Measurements from ENCODE around the gene CLMP.
A peak's percentile ranks its signal among the peaks of the same experiment; 100 is the strongest.

CLMP gene

DNA sequence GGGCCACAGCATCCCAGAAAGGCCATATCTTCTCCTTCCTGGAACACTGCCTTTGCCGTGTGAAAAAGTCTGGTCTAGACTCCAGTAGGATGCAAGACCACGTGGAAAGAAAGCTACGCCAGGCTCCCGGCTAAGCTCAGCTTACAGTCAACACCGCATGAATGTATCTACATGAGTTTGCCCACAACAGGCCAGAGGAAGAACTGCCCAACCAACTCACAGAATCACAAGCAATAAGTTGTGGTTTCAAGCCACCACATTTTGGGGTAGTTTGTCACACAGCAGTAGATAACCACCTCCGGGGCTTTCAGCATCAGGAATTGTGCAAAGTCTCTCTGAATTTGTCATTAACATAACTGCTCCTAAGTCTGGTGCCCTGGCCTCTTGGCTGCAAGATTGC, 160.5 kb downstream of the CLMP start:
- Histone ChIP-seq H3K79me1 (replicated peaks; ENCODE audit: low read length, poor library complexity, severe bottlenecking) (no peaks in the 10 kb centered on the region), H3K23ac (ENCODE audit: low read length in 2 of 2) (no peak overlapping the region), H2BK120ac (ENCODE audit: low read depth, low read length) (no peak overlapping the region), H3K27ac (ENCODE audit: low read length, poor library complexity, severe bottlenecking) (no peak overlapping the region), H3K4me1 (ENCODE audit: control insufficient read depth, insufficient read depth, low read depth, low read length) (no peaks in the 10 kb centered on the region), H2AK5ac (ENCODE audit: low read length, severe bottlenecking) (no peak overlapping the region), H3K4me2 (ENCODE audit: low read length, poor library complexity, severe bottlenecking) (no peak overlapping the region), H3K14ac (ENCODE audit: low read length in 2 of 2) (no peak overlapping the region), H2BK12ac (ENCODE audit: low read length in 2 of 2) (no peak overlapping the region), H3K27me3 (ENCODE audit: control insufficient read depth in 1 of 2, insufficient read depth in 1 of 2, low read length in 2 of 2) (peaks cover 0 to 4% of the 10 kb centered on the region in 2 experiments), H3K9ac (ENCODE audit: low read length) (no peak overlapping the region), H4K91ac (ENCODE audit: low read length) (no peak overlapping the region), H3K9me3 (ENCODE audit: control insufficient read depth, low read length) (no peaks in the 10 kb centered on the region), H2BK5ac (ENCODE audit: low read depth, low read length, poor library complexity, severe bottlenecking) (no peak overlapping the region), H3K36me3 (ENCODE audit: control insufficient read depth in 1 of 2, insufficient read depth in 2 of 2, low read depth in 1 of 2, low read length in 2 of 2) (no peaks in the 10 kb centered on the region), H2AFZ (ENCODE audit: low read depth, low read length) (no peak overlapping the region), H3K18ac (ENCODE audit: low read depth in 1 of 2, low read length in 2 of 2) (no peak overlapping the region), H3K4ac (ENCODE audit: low read depth in 1 of 2, low read length in 2 of 2) (no peak overlapping the region), H2BK15ac (ENCODE audit: low read depth, poor library complexity, severe bottlenecking) (no peak overlapping the region), H3K4me3 (ENCODE audit: insufficient read depth in 1 of 2, low read depth in 1 of 2, low read length in 2 of 2) (no peak overlapping the region), H4K8ac (ENCODE audit: low read length) (no peak overlapping the region)
- WGBS: 85% methylated on average over 6 of the region's 6 CpGs
- no peak for DNase-seq

DNA sequence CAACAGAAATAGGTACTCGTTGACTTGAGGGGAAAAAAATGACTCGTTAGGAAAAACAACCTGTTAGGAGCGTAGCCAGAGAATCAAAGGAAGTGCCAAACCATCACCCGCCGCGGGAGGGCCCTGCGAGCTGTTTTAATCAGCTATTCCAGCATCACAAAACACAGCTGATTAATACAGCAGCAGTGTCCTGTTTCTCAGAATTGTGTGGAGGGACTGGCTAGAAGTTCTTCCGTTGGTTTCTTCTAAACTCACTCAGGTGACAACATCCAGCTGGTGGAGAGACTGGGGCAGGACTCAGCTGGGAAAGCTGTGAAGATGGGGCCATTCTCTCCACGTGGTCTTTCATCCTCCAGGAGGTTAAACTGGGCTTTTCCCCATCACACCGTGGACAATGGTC, 161.2 kb downstream of the CLMP start:
- DNase-seq: no peak
- 56% methylated on average over 4 of the region's 10 CpGs for WGBS
- no peak overlapping the region for H3K27ac ChIP-seq (ENCODE audit: low read length, poor library complexity, severe bottlenecking)
- no peak overlapping the region for H2BK120ac ChIP-seq (ENCODE audit: low read depth, low read length)
- H3K9ac ChIP-seq (ENCODE audit: low read length): no peak overlapping the region
- no peak overlapping the region for H3K4ac ChIP-seq (ENCODE audit: low read depth in 1 of 2, low read length in 2 of 2)
- H3K27me3 ChIP-seq (ENCODE audit: control insufficient read depth in 1 of 2, insufficient read depth in 1 of 2, low read length in 2 of 2): peaks cover 0 to 4% of the 10 kb centered on the region in 2 experiments
- no peak overlapping the region for H3K14ac ChIP-seq (ENCODE audit: low read length in 2 of 2)
- H3K4me3 ChIP-seq (ENCODE audit: insufficient read depth in 1 of 2, low read depth in 1 of 2, low read length in 2 of 2): no peak overlapping the region
- no peak overlapping the region for H3K18ac ChIP-seq (ENCODE audit: low read depth in 1 of 2, low read length in 2 of 2)
- no peaks in the 10 kb centered on the region for H3K36me3 ChIP-seq (ENCODE audit: control insufficient read depth in 1 of 2, insufficient read depth in 2 of 2, low read depth in 1 of 2, low read length in 2 of 2)
- no peak overlapping the region for H2BK12ac ChIP-seq (ENCODE audit: low read length in 2 of 2)
- H3K4me1 ChIP-seq (ENCODE audit: control insufficient read depth, insufficient read depth, low read depth, low read length): no peaks in the 10 kb centered on the region
- H4K8ac ChIP-seq (ENCODE audit: low read length): no peak overlapping the region
- no peak overlapping the region for H4K91ac ChIP-seq (ENCODE audit: low read length)
- H3K79me1 ChIP-seq (replicated peaks; ENCODE audit: low read length, poor library complexity, severe bottlenecking): no peaks in the 10 kb centered on the region
- H3K23ac ChIP-seq (ENCODE audit: low read length in 2 of 2): no peak overlapping the region
- no peak overlapping the region for H2BK15ac ChIP-seq (ENCODE audit: low read depth, poor library complexity, severe bottlenecking)
- H2AFZ ChIP-seq (ENCODE audit: low read depth, low read length): no peak overlapping the region
- no peaks in the 10 kb centered on the region for H3K9me3 ChIP-seq (ENCODE audit: control insufficient read depth, low read length)
- H3K4me2 ChIP-seq (ENCODE audit: low read length, poor library complexity, severe bottlenecking): no peak overlapping the region
- H2AK5ac ChIP-seq (ENCODE audit: low read length, severe bottlenecking): no peak overlapping the region
- no peak overlapping the region for H2BK5ac ChIP-seq (ENCODE audit: low read depth, low read length, poor library complexity, severe bottlenecking)

DNA sequence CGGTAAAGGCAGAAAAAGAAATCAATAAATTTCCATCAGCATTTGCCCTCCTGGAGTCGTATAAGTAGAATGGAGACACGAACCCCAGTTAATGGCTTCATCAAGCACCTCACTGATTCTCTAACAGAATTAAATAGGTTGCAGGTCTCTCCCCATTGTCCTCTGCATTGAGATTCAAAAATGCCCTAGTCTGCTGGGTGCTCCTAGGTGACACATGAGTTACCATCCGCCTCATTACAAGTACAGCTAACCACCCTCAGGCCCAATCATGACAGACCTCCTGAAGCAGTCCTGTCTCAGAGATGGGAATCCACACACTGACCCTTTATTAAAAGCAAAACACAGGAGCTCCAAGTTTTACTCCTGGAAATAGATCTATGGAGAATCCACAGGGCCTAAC, 164.5 kb downstream of the CLMP start:
- H3K23ac ChIP-seq (ENCODE audit: low read length in 2 of 2): no peak overlapping the region
- no peaks in the 10 kb centered on the region for H3K4me1 ChIP-seq (ENCODE audit: control insufficient read depth, insufficient read depth, low read depth, low read length)
- no peak for DNase-seq

DNA sequence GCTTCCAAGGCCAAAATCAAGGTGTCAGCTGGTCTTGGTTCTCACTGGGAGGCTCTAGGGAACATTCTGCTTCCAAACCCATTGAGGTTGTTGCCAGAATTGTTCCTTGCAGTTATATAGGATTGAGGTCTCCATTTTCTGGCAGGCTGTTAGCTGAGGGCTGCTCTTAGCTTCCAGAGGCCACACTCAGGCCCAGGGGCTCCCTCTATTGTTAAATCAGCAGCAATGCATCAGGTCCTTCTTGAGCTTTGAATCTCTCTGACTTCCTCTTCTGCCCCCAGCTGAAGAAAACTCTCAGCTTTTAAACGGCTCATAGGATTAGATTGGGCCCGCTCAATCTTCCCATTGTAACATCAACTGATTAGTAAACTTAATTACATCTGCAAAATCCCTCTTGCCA, 174.1 kb downstream of the CLMP start:
- Histone ChIP-seq H2AK5ac (ENCODE audit: low read length, severe bottlenecking) (no peak overlapping the region), H2BK12ac (ENCODE audit: low read length in 2 of 2) (no peak overlapping the region), H4K91ac (ENCODE audit: low read length) (no peak overlapping the region), H3K27ac (ENCODE audit: low read length, poor library complexity, severe bottlenecking) (no peak overlapping the region), H3K4me2 (ENCODE audit: low read length, poor library complexity, severe bottlenecking) (no peak overlapping the region), H3K9ac (ENCODE audit: low read length) (no peak overlapping the region), H3K4ac (ENCODE audit: low read depth in 1 of 2, low read length in 2 of 2) (no peak overlapping the region), H3K4me3 (ENCODE audit: insufficient read depth in 1 of 2, low read depth in 1 of 2, low read length in 2 of 2) (no peak overlapping the region), H2BK5ac (ENCODE audit: low read depth, low read length, poor library complexity, severe bottlenecking) (no peak overlapping the region), H3K9me3 (ENCODE audit: control insufficient read depth, low read length) (no peaks in the 10 kb centered on the region), H3K27me3 (ENCODE audit: control insufficient read depth in 1 of 2, insufficient read depth in 1 of 2, low read length in 2 of 2) (peaks cover 17 to 22% of the 10 kb centered on the region in 2 experiments), H3K18ac (ENCODE audit: low read depth in 1 of 2, low read length in 2 of 2) (no peak overlapping the region), H4K8ac (ENCODE audit: low read length) (no peak overlapping the region), H3K23ac (ENCODE audit: low read length in 2 of 2) (no peak overlapping the region), H3K79me1 (replicated peaks; ENCODE audit: low read length, poor library complexity, severe bottlenecking) (no peaks in the 10 kb centered on the region), H2AFZ (ENCODE audit: low read depth, low read length) (no peak overlapping the region), H3K36me3 (ENCODE audit: control insufficient read depth in 1 of 2, insufficient read depth in 2 of 2, low read depth in 1 of 2, low read length in 2 of 2) (no peaks in the 10 kb centered on the region), H2BK120ac (ENCODE audit: low read depth, low read length) (no peak overlapping the region), H3K4me1 (ENCODE audit: control insufficient read depth, insufficient read depth, low read depth, low read length) (no peaks in the 10 kb centered on the region), H2BK15ac (ENCODE audit: low read depth, poor library complexity, severe bottlenecking) (no peak overlapping the region), H3K14ac (ENCODE audit: low read length in 2 of 2) (no peak overlapping the region)
- DNase-seq: peak; percentile 58
- WGBS: 16% methylated on average over 2 of the region's 2 CpGs

More for the DNA sequence above, 164.5 kb downstream of the CLMP start:
- H2BK120ac ChIP-seq (ENCODE audit: low read depth, low read length): no peak overlapping the region
- H4K8ac ChIP-seq (ENCODE audit: low read length): no peak overlapping the region
- no peaks in the 10 kb centered on the region for H3K79me1 ChIP-seq (replicated peaks; ENCODE audit: low read length, poor library complexity, severe bottlenecking)
- no peak overlapping the region for H2AFZ ChIP-seq (ENCODE audit: low read depth, low read length)
- no peak overlapping the region for H3K14ac ChIP-seq (ENCODE audit: low read length in 2 of 2)
- H2BK5ac ChIP-seq (ENCODE audit: low read depth, low read length, poor library complexity, severe bottlenecking): no peak overlapping the region
- H3K27me3 ChIP-seq (ENCODE audit: control insufficient read depth in 1 of 2, insufficient read depth in 1 of 2, low read length in 2 of 2): peaks cover 0 to 9% of the 10 kb centered on the region in 2 experiments
- H2BK15ac ChIP-seq (ENCODE audit: low read depth, poor library complexity, severe bottlenecking): no peak overlapping the region
- H2AK5ac ChIP-seq (ENCODE audit: low read length, severe bottlenecking): no peak overlapping the region
- H3K36me3 ChIP-seq (ENCODE audit: control insufficient read depth in 1 of 2, insufficient read depth in 2 of 2, low read depth in 1 of 2, low read length in 2 of 2): no peaks in the 10 kb centered on the region
- H3K9ac ChIP-seq (ENCODE audit: low read length): no peak overlapping the region
- H3K4me2 ChIP-seq (ENCODE audit: low read length, poor library complexity, severe bottlenecking): no peak overlapping the region
- no peak overlapping the region for H3K4ac ChIP-seq (ENCODE audit: low read depth in 1 of 2, low read length in 2 of 2)
- H3K9me3 ChIP-seq (ENCODE audit: control insufficient read depth, low read length): no peaks in the 10 kb centered on the region
- H4K91ac ChIP-seq (ENCODE audit: low read length): no peak overlapping the region
- H3K4me3 ChIP-seq (ENCODE audit: insufficient read depth in 1 of 2, low read depth in 1 of 2, low read length in 2 of 2): no peak overlapping the region
- 72% methylated on average over 4 of the region's 4 CpGs for WGBS
- H2BK12ac ChIP-seq (ENCODE audit: low read length in 2 of 2): no peak overlapping the region
- H3K27ac ChIP-seq (ENCODE audit: low read length, poor library complexity, severe bottlenecking): no peak overlapping the region
- H3K18ac ChIP-seq (ENCODE audit: low read depth in 1 of 2, low read length in 2 of 2): no peak overlapping the region
